ENCODE data around the gene HINT2.

Gene HINT2

GRCh38 chr9:35814841-35815543 lies at the start of gene HINT2:
TSS of gene HINT2 (minus strand) at chr9:35815042. CDS start at chr9:35814979, 63 bp downstream.
- Histone ChIP-seq H3K4me1 (ENCODE audit: control insufficient read depth in 1 of 2, insufficient read depth in 1 of 2, low read depth in 1 of 2, low read length in 1 of 2) (peaks cover 28% of the 10 kb centered on the region in 2 experiments), H3K27ac (peak within 1 kb of the TSS; percentile 74), H3K9me3 (no peaks in the 10 kb centered on the region), H3K36me3 (no peaks in the 10 kb centered on the region), H3K27me3 (peaks cover 12% of the 10 kb centered on the region), H3K4me3 (ENCODE audit: low read depth in 1 of 2, low read length in 1 of 2) (peak within 1 kb of the TSS; percentile 88 to 90)
- TF ChIP-seq CTCF (IDR thresholded peaks at IDR 0.05): no peak

- peaks cover 93% of the 10 kb centered on the region for H3K27me3 ChIP-seq
- no peaks in the 10 kb centered on the region for H3K9me3 ChIP-seq
- no peak overlapping the region for H3K27ac ChIP-seq
- H3K4me1 ChIP-seq (ENCODE audit: control insufficient read depth in 1 of 2, insufficient read depth in 1 of 2, low read depth in 1 of 2, low read length in 1 of 2): no peaks in the 10 kb centered on the region
- H3K4me3 ChIP-seq (ENCODE audit: low read depth in 1 of 2, low read length in 1 of 2): no peak overlapping the region
- no peaks in the 10 kb centered on the region for H3K36me3 ChIP-seq
- TF ChIP-seq CTCF (IDR thresholded peaks at IDR 0.05): no peak
These were observed 48.7 kb upstream of the HINT2 start for GRCh38 chr9:35863583-35863982.

- peaks cover 97% of the 10 kb centered on the region for H3K27me3 ChIP-seq
- no peak for TF ChIP-seq CTCF (IDR thresholded peaks at IDR 0.05)
These were observed 47.5 kb upstream of the HINT2 start for GRCh38 chr9:35862328-35862727.

GRCh38 chr9:35861161-35861897 lies 46.5 kb upstream of the HINT2 start:
- H3K27me3 ChIP-seq: peaks cover 100% of the 10 kb centered on the region
- H3K9me3 ChIP-seq: no peaks in the 10 kb centered on the region
- no peak overlapping the region for H3K27ac ChIP-seq
- no peaks in the 10 kb centered on the region for H3K36me3 ChIP-seq
- H3K4me3 ChIP-seq (ENCODE audit: low read depth in 1 of 2, low read length in 1 of 2): no peak overlapping the region
- TF ChIP-seq CTCF (IDR thresholded peaks at IDR 0.05): no peak
- no peaks in the 10 kb centered on the region for H3K4me1 ChIP-seq (ENCODE audit: control insufficient read depth in 1 of 2, insufficient read depth in 1 of 2, low read depth in 1 of 2, low read length in 1 of 2)

More at GRCh38 chr9:35862328-35862727, 47.5 kb upstream of the HINT2 start:
- Histone ChIP-seq H3K27ac (no peak overlapping the region), H3K4me3 (ENCODE audit: low read depth in 1 of 2, low read length in 1 of 2) (no peak overlapping the region), H3K9me3 (no peaks in the 10 kb centered on the region), H3K4me1 (ENCODE audit: control insufficient read depth in 1 of 2, insufficient read depth in 1 of 2, low read depth in 1 of 2, low read length in 1 of 2) (no peaks in the 10 kb centered on the region), H3K36me3 (no peaks in the 10 kb centered on the region)

GRCh38 chr9:35859990-35860339 lies 45.1 kb upstream of the HINT2 start:
- TF ChIP-seq CTCF (IDR thresholded peaks at IDR 0.05): no peak
- Histone ChIP-seq H3K4me3 (ENCODE audit: low read depth in 1 of 2, low read length in 1 of 2) (no peak overlapping the region), H3K36me3 (no peaks in the 10 kb centered on the region), H3K9me3 (no peaks in the 10 kb centered on the region), H3K27ac (no peak overlapping the region), H3K4me1 (ENCODE audit: control insufficient read depth in 1 of 2, insufficient read depth in 1 of 2, low read depth in 1 of 2, low read length in 1 of 2) (no peaks in the 10 kb centered on the region), H3K27me3 (peaks cover 100% of the 10 kb centered on the region)
